A172 (cell line): Measurements from ENCODE around the gene POM121. TPM values are rescaled to one million over a fixed set of nuclear protein-coding genes. Genes with fewer than 3 reads are reported as not detected.
"Not testable (repeated sequence)": the region's sequence is repeated elsewhere in the genome, so short reads cannot be mapped to it uniquely, and the experiment has no call there.

Experiments used
- DNase-seq: peaks from one replicate; pipeline ENCODE4 v3.0.0-alpha.2; 2015; ENCODE audit warnings: low spot score
- total RNA-seq: library from RNA; depleted of rRNA; stranded (reverse); fragments of >200 nt; shearing (Covaris generic); gene quantifications from 2 replicates; pipeline ENCODE4 v1.2.3, GENCODE V29; 2014; rRNA removed

The POM121 gene
- total RNA-seq: 6.7 and 6.9 TPM in 2 replicates

DNA sequence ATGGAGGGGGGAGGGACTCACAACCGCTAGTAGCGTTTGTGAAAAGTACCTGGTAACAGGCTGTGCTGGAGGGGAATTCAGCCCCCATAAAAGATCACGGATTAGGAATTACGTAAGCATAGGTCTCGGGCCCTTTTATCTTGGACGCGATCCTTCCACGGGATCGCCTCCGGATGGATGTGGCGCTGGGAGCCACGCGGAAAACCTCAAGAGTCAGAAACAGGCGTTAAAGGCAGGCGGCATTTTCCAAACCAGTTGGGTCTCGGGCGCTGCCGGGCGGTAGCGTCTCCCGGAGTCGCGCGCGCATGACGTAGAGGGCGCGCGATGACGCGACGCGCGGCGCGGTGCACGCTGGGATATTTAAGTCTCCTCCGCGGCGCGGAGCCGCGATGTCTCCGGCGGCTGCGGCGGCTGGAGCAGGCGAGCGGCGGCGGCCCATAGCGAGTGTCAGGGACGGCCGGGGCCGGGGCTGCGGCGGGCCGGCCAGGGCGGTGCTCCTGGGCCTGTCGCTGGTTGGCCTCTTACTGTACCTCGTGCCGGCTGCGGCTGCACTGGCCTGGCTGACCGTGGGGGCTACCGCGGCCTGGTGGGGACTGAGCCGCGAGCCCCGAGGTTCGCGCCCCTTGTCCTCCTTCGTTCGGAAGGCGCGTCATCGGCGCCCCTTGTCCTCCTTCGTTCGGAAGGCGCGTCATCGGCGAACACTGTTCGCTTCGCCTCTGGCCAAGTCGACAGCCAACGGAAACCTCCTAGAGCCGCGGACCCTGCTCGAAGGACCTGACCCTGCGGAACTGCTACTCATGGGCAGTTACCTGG, at the start of gene POM121:
Gene POM121 (plus strand): TSS at position 363 of the 813 bp plus-strand sequence. CDS start 27 bp downstream, at position 390.
- DNase-seq: peak; percentile 76

DNA sequence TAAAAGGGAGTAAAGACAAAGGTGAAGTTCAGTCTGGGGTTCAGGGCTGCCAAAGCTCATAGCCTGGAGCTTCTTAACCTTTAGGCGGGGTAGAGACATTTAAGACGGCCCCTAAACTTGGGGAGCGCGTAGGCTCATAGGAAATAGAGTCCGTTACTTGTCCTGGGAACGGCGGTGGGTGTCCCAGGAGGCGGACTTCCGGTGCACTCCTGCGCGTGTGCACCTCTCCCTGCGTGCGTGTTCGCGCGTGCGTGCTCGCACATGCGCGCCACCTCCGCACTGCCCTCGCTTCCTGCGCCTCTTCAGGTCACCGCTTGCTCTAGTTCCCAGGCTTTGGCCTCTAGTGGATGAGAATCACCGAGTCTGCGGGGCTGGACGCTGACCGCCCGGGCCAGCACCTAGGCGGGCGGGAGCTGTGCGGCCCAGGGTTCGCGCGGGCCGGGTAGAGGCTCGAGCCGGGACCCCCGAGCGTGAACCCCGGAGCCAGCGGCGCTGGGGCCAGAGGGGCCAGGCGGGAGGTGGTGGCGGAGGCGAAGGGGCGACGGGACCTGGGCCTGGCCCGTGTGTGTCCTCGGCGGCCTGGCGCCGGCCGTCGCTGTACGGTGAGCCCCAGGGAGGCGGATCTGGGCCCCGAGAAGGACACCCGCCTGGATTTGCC, 45.7 kb upstream of the POM121 start:
- peak; percentile 81 for DNase-seq

- DNase-seq: peak; percentile 75
Measured at GRCh38 chr7:72879737-72880215, 45.1 kb upstream of the POM121 start.

DNA sequence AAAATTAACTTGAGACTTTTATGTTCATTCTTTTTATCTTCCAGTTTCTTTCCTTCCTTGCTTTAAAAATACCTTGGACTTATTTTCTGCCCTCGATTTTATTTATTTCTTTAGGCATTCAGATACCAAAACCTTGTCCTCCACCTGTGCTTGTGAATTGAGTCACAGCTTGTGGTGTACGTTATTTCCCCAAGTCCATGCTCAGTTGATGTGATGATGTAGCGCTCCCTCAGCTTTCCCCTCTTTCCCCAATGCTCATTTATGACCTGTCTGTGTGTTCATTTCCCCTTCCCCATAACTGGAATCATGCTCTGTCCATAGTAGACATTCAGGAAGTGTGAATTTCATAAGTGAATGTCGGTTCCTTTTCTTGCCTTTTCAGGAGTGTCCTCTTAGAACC, 33.1 kb upstream of the POM121 start:
- not testable (repeated sequence) for DNase-seq

- not testable (repeated sequence) for DNase-seq
Measured at GRCh38 chr7:72904740-72905139, 20.2 kb upstream of the POM121 start.

DNA sequence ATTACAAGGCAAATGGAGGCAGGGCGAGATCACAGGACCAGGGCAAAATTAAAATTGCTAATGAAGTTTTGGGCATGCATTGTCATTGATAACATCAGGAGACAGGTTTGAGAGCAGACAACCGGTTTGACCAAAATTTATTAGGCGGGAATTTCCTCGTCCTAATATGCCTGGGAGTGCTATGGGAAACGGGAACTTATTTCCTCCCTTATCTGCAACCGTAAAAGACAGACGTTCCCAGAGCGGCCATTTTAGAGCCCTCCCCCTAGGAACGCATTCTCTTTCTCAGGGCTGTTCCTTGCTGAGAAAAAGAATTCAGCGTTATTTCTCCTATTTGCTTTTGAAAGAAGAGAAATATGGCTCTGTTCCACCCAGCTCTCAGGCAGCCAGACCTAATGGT, 16.5 kb upstream of the POM121 start:
- not testable (repeated sequence) for DNase-seq

DNA sequence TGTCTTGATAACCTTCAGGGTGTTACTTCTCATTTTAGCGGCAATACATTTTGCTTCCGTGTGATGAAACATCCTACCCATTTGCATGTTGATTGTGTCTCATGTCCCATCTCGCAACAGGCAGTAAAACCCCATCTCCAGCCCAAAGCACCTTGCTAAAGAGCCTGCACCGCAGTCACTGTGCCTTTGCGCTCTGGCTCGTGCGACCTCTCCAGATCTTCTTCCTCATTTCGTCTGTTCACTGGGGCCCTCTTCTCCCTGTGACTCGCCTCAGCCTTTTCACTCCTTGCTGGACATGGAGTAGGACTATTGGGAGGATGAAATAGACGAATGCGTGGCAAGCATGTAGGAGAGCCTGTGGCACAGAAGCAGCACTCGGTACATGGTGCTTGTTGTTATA, 13.5 kb upstream of the POM121 start:
- DNase-seq: not testable (repeated sequence)

DNA sequence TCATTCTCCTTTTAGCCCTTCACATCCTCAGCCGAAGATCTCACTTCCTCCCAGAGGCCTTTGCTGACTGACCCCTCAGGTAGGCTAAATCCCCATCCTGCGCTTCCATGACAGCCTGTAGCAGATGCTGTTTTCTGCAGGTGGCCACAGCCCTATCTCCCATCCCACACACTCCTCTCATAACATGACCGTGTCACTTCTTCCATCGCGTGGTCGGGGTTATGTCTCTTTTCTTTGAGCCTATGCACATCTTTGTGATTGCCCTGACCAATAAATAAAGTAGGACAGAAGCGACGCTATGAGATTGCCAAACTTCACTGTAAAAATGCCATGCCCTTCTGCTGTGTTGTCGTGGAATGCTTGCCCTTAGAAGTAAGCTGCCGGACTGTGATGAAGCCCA, 11.1 kb upstream of the POM121 start:
- DNase-seq: not testable (repeated sequence)

DNA sequence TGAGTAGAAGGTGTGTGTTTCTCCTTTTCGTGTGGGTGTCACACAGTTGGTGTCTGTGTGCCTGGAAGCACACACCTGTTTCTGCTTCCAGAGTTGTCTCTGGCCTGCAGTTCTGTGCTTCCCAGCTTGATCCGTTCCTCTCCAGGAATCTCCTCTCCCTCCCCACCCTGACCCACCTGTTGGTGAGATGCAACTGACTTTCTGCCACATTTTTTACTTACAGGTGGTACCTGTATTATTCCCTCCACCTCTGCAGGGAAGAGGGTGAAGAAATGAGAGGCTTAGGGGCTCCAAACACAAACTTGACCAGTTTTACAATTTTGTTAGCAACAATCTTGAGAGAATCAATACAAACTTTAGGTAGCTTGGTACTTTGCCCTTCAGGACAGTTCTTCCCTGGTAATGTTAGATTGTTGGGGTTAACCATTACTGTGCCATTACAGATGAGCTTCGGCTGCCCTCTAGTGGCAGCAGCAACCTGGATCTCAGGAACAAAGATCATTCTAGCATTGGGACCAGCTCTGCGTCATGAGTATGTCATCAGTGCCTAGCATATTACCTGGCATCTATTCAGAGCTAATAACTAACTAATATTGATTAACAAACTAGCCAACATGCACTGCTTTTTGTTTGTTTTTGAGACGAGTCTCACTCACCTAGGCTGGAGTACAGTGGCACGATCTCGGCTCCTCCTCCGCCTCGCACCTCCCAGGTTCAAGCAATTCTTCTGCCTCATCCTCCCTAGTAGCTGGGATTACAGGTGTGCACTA, 10.0 kb upstream of the POM121 start:
- peak; percentile 61 for DNase-seq

GRCh38 chr7:72919256-72919775, 5.6 kb upstream of the POM121 start:
- DNase-seq: no peak

DNA sequence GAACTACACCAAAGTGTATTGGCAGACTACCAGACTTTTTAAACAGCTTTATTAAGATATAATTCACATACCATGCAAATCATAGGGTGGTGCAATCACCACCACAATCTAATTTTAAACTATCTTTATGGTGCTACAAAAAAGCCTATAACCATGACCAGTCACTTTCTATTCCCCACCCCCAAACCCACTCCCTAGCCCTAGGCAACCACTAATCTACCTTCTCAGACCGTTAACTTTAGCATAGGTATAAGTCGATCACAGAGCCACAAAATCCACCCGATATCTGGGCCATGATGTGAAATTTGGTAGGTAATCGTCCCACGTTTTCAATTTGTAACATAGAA, 536 bp upstream of the POM121 start:
- DNase-seq: no peak

- DNase-seq: no peak
Measured at GRCh38 chr7:72925546-72926120, 738 bp downstream of the POM121 start.

DNA sequence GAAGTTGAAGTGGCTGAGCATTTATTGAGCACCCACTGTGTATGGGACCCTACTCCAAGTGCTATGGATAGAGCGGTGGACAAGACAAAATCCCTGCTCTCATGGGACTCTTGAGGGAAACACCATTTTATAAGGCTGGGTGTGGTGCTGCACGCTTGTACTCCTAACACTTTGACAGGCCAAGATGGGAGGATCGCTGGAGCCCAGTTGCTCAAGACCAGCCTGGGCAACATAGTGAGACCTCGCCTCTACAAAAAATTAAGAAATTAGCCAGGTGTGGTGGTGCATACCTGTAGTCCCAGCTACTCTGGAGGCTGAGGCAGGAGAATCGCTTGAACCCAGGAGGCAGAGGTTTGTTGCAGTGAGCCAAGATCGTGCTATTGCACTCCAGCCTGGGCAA, 2.9 kb downstream of the POM121 start:
- DNase-seq: not testable (repeated sequence)

DNA sequence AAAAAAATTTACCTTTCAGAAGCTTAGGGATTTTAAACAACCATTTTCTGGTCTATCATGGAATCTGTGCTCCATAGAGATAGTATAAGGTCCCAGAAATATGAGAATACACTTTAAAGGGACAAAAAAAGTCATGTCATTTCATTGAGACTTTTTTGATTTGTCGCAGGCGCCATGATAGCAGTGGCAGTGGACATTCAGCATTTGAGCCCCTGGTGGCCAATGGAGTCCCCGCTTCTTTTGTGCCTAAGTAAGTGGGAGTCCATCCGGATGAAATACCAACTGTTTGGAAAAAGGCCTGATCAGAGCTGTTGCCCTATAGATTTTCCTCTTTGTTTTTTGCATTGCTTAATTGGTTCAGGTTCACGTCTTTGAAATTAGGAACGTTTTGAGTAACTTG, 3.3 kb downstream of the POM121 start:
- not testable (repeated sequence) for DNase-seq

- DNase-seq: not testable (repeated sequence)
Measured at GRCh38 chr7:72942022-72942705, 17.3 kb downstream of the POM121 start.

DNA sequence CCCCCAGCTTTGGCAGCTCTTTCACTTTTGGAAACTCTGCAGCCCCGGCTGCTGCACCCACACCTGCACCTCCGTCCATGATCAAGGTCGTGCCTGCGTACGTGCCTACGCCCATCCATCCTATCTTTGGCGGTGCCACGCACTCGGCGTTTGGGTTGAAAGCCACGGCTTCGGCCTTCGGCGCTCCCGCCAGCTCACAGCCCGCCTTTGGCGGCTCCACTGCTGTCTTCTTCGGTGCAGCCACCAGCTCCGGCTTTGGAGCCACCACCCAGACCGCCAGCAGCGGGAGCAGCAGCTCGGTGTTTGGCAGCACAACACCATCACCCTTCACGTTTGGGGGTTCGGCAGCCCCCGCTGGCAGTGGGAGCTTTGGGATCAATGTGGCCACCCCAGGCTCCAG, 18.1 kb downstream of the POM121 start:
- DNase-seq: not testable (repeated sequence)

DNA sequence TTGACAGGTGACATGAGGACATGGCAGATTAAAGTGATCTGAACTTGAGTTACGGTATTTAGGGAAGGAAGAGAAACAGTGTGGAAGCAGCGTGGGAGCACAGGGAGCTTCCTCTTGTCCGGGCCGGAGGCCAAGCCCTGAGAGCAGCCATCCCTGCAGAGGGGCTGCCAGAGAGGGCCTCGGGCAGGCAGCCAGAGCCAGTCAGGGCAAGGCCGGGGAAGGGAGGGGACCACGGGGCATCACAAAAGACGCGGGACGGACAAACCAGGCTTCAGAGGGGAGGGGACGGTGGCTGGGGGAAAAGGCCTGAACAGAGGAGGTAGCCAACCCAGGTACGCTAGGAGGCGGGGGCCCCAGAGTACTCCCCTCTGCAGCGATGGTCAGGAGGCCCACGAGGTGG, 20.0 kb downstream of the POM121 start:
- not testable (repeated sequence) for DNase-seq

- not testable (repeated sequence) for DNase-seq
Measured at GRCh38 chr7:72945597-72945996, 20.7 kb downstream of the POM121 start.

GRCh38 chr7:72946130-72946745, 21.3 kb downstream of the POM121 start:
- not testable (repeated sequence) for DNase-seq

GRCh38 chr7:72948714-72949113, 23.8 kb downstream of the POM121 start:
- DNase-seq: not testable (repeated sequence)
